OCI-LY3 (cell line): Measurements from ENCODE around the gene EFEMP1.

ENCODE experiments used
- H2AFZ ChIP-seq: fragments of 200-600, 300-600 bp; shearing (Covaris generic); 2 replicates; pipeline ENCODE4 v1.6.0; 2014; ENCODE audit warnings: antibody characterized with exemption, low read depth, low read length
- H3K27ac ChIP-seq: fragments of 200-600, 300-600 bp; sonication (generic); 2 replicates; pipeline ENCODE4 v1.5.1; 2014; ENCODE audit warnings: mild to moderate bottlenecking, low read length, moderate library complexity, mixed read lengths
- H3K27me3 ChIP-seq: fragments of 200-600, 300-600 bp; sonication (generic); 2 replicates; pipeline ENCODE4 v1.6.1; 2014; ENCODE audit warnings: low read depth, low read length, mixed read lengths
- H3K36me3 ChIP-seq: fragments of 200-600, 300-600 bp; sonication (generic); replicated peaks from 2 replicates; pipeline ENCODE3; 2014; ENCODE audit warnings: low read depth, low read length, mixed read lengths
- H3K4me1 ChIP-seq: fragments of 300-600, 200-600 bp; sonication (generic); 2 replicates; pipeline ENCODE4 v1.6.1; 2014; ENCODE audit warnings: low read length, mixed read lengths
- H3K4me2 ChIP-seq: fragments of 200-600, 300-600 bp; sonication (generic); 2 replicates; pipeline ENCODE4 v1.6.1; 2014; ENCODE audit warnings: low read length, mixed read lengths
- H3K4me3 ChIP-seq: fragments of 300-600, 200-600 bp; sonication (generic); 2 replicates; pipeline ENCODE4 v1.5.1; 2014; ENCODE audit warnings: antibody characterized with exemption, mild to moderate bottlenecking, low read length, moderate library complexity
- H3K79me2 ChIP-seq: fragments of 300-600, 200-600 bp; shearing (Covaris generic); 2 replicates; pipeline ENCODE4 v1.6.1; 2014; ENCODE audit warnings: mild to moderate bottlenecking, low read length, mixed read lengths
- H3K9ac ChIP-seq: fragments of 300-600, 200-600 bp; shearing (Covaris generic); 2 replicates; pipeline ENCODE4 v1.6.0; 2014; ENCODE audit warnings: mild to moderate bottlenecking, low read length, moderate library complexity
- H3K9me3 ChIP-seq: fragments of 200-600, 300-600 bp; shearing (Covaris generic); 2 replicates; pipeline ENCODE4 v1.6.1; 2014; ENCODE audit warnings: low read length, mixed read lengths; ENCODE audit not compliant: insufficient read depth
- H4K20me1 ChIP-seq: fragments of 200-600, 300-600 bp; sonication (generic); 2 replicates; pipeline ENCODE4 v1.6.1; 2016; ENCODE audit warnings: low read length, mixed read lengths; ENCODE audit not compliant: insufficient read depth
- EZH2phosphoT487 ChIP-seq: fragments of 200-600 bp; shearing (Covaris generic); IDR thresholded peaks from 2 replicates; pipeline ENCODE4 v1.6.1; 2018; ENCODE audit warnings: antibody characterized with exemption, mixed run types, low read depth
- TF ChIP-seq, protein P1 (sequence below): fragments of 200-600, 300-600 bp; sonication (generic); IDR thresholded peaks from 2 replicates; pipeline ENCODE4 v1.5.1; 2014; ENCODE audit warnings: antibody characterized with exemption, low read length, low read depth

Gene EFEMP1

GRCh38 chr2:55929476-55929875, 5.9 kb upstream of the EFEMP1 start:
- Histone ChIP-seq H3K36me3 (no peaks in the 10 kb centered on the region), H4K20me1 (no peaks in the 10 kb centered on the region), H3K9me3 (no peaks in the 10 kb centered on the region), H3K4me1 (peaks cover 15% of the 10 kb centered on the region), H3K27me3 (no peaks in the 10 kb centered on the region), H2AFZ (no peak overlapping the region), H3K27ac (no peak overlapping the region), H3K79me2 (no peaks in the 10 kb centered on the region), H3K9ac (no peak overlapping the region), H3K4me2 (no peak overlapping the region), H3K4me3 (no peak overlapping the region)
- TF ChIP-seq, protein P1, sequence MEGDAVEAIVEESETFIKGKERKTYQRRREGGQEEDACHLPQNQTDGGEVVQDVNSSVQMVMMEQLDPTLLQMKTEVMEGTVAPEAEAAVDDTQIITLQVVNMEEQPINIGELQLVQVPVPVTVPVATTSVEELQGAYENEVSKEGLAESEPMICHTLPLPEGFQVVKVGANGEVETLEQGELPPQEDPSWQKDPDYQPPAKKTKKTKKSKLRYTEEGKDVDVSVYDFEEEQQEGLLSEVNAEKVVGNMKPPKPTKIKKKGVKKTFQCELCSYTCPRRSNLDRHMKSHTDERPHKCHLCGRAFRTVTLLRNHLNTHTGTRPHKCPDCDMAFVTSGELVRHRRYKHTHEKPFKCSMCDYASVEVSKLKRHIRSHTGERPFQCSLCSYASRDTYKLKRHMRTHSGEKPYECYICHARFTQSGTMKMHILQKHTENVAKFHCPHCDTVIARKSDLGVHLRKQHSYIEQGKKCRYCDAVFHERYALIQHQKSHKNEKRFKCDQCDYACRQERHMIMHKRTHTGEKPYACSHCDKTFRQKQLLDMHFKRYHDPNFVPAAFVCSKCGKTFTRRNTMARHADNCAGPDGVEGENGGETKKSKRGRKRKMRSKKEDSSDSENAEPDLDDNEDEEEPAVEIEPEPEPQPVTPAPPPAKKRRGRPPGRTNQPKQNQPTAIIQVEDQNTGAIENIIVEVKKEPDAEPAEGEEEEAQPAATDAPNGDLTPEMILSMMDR, result no peak
- no peak for TF ChIP-seq EZH2phosphoT487

DNA sequence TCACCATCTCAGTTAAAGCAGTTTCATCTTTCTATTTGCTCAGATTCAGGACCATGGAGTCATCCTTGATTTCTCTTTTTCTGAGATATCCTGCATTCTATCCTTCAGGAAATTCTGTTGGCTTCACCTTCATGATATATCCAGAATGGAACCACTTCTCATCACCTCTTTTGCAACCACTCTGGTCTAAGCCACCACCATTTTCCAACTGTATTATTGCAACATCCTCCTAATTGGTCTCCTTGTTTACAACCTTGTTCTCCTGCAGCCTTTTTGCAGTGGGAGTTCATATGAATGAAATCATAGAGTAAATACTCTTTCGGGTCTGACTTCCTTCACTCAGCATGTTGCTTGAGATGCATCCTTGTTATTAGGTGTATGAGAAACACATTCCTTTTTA, 3.4 kb upstream of the EFEMP1 start:
- H2AFZ ChIP-seq, result no peak overlapping the region
- H3K27ac ChIP-seq, result no peak overlapping the region
- no peaks in the 10 kb centered on the region for H3K27me3 ChIP-seq
- H3K36me3 ChIP-seq, result no peaks in the 10 kb centered on the region
- no peaks in the 10 kb centered on the region for H3K4me1 ChIP-seq
- H4K20me1 ChIP-seq, result no peaks in the 10 kb centered on the region
- H3K9ac ChIP-seq, result no peak overlapping the region
- H3K4me2 ChIP-seq, result no peak overlapping the region
- no peaks in the 10 kb centered on the region for H3K9me3 ChIP-seq
- no peaks in the 10 kb centered on the region for H3K79me2 ChIP-seq
- H3K4me3 ChIP-seq, result no peak overlapping the region
- TF ChIP-seq EZH2phosphoT487, result no peak
- TF ChIP-seq, protein P1, result no peak

GRCh38 chr2:55926246-55926645, 2.7 kb upstream of the EFEMP1 start:
- no peaks in the 10 kb centered on the region for H3K36me3 ChIP-seq
- TF ChIP-seq, protein P1, result no peak
- TF ChIP-seq EZH2phosphoT487, result no peak
- no peaks in the 10 kb centered on the region for H3K27me3 ChIP-seq
- no peak overlapping the region for H2AFZ ChIP-seq
- H3K9ac ChIP-seq, result no peak overlapping the region
- no peaks in the 10 kb centered on the region for H3K4me1 ChIP-seq
- no peak overlapping the region for H3K4me3 ChIP-seq
- H3K4me2 ChIP-seq, result no peak overlapping the region
- no peak overlapping the region for H3K27ac ChIP-seq
- no peaks in the 10 kb centered on the region for H4K20me1 ChIP-seq
- no peaks in the 10 kb centered on the region for H3K9me3 ChIP-seq
- no peaks in the 10 kb centered on the region for H3K79me2 ChIP-seq

- no peaks in the 10 kb centered on the region for H3K36me3 ChIP-seq
- TF ChIP-seq, protein P1, result no peak
- TF ChIP-seq EZH2phosphoT487, result no peak
- H3K9ac ChIP-seq, result no peak overlapping the region
- H3K9me3 ChIP-seq, result no peaks in the 10 kb centered on the region
- H3K27me3 ChIP-seq, result no peaks in the 10 kb centered on the region
- H4K20me1 ChIP-seq, result no peaks in the 10 kb centered on the region
- no peak overlapping the region for H3K4me3 ChIP-seq
- H3K79me2 ChIP-seq, result no peaks in the 10 kb centered on the region
- H3K4me2 ChIP-seq, result no peak overlapping the region
- no peaks in the 10 kb centered on the region for H3K4me1 ChIP-seq
- no peak overlapping the region for H3K27ac ChIP-seq
- H2AFZ ChIP-seq, result no peak overlapping the region
Observed at GRCh38 chr2:55923982-55924321, 370 bp upstream of the EFEMP1 start.
